ENCODE data around the gene MPC1.

- TF ChIP-seq, protein P1, sequence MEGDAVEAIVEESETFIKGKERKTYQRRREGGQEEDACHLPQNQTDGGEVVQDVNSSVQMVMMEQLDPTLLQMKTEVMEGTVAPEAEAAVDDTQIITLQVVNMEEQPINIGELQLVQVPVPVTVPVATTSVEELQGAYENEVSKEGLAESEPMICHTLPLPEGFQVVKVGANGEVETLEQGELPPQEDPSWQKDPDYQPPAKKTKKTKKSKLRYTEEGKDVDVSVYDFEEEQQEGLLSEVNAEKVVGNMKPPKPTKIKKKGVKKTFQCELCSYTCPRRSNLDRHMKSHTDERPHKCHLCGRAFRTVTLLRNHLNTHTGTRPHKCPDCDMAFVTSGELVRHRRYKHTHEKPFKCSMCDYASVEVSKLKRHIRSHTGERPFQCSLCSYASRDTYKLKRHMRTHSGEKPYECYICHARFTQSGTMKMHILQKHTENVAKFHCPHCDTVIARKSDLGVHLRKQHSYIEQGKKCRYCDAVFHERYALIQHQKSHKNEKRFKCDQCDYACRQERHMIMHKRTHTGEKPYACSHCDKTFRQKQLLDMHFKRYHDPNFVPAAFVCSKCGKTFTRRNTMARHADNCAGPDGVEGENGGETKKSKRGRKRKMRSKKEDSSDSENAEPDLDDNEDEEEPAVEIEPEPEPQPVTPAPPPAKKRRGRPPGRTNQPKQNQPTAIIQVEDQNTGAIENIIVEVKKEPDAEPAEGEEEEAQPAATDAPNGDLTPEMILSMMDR (IDR thresholded peaks at IDR 0.05; ENCODE audit: poor library complexity, severe bottlenecking): no peak
- no peak for TF ChIP-seq MXI1 (conservative IDR thresholded peaks at IDR 0.05; ENCODE audit: poor library complexity, severe bottlenecking)
- TF ChIP-seq TAF1 (IDR thresholded peaks at IDR 0.05; ENCODE audit: low read depth): no peak
- TF ChIP-seq POLR2AphosphoS5 (IDR thresholded peaks at IDR 0.05): no peak
- TF ChIP-seq RAD21 (conservative IDR thresholded peaks at IDR 0.05): no peak
Observed at GRCh38 chr6:166395778-166396177, 13.0 kb upstream of the MPC1 start.
